BLaER1 treated with 17β-estradiol and CSF1 and Interleukin-3, amounts not matched to agents 10 nM and 100 nM (cell line): Measurements from ENCODE around the gene SRR.
A peak's percentile ranks its signal among the peaks of the same experiment; 100 is the strongest.

Experiments used
- H3K27ac ChIP-seq, 11 experiments: shearing (Covaris generic); formaldehyde crosslinking; 2 replicates each; pipeline ENCODE4 v1.8.1; 2022
- H3K27me3 ChIP-seq, 11 experiments: shearing (Covaris generic); formaldehyde crosslinking; 2 replicates each; pipeline ENCODE4 v1.8.1; 2022
- H3K36me3 ChIP-seq, 11 experiments: shearing (Covaris generic); formaldehyde crosslinking; 2 replicates each; pipeline ENCODE4 v1.8.1; 2022
- H3K4me1 ChIP-seq, 10 experiments: shearing (Covaris generic); formaldehyde crosslinking; 2 replicates each; pipeline ENCODE4 v1.8.1; 2022
- H3K4me2 ChIP-seq, 11 experiments: shearing (Covaris generic); formaldehyde crosslinking; 2 replicates each; pipeline ENCODE4 v1.8.1; 2022
- H3K4me3 ChIP-seq, 10 experiments: shearing (Covaris generic); formaldehyde crosslinking; 2 replicates each; pipeline ENCODE4 v1.8.1; 2022
- H3K9ac ChIP-seq, 11 experiments: shearing (Covaris generic); formaldehyde crosslinking; 2 replicates each; pipeline ENCODE4 v1.8.1; 2022
- H3K9me3 ChIP-seq, 11 experiments: shearing (Covaris generic); formaldehyde crosslinking; replicated peaks in 1 of 11; 2 replicates each; pipeline ENCODE4 v1.8.1; 2022
- H4K20me1 ChIP-seq, 11 experiments: shearing (Covaris generic); formaldehyde crosslinking; 2 replicates each; pipeline ENCODE4 v1.8.1; 2022
- Cebpa-rat ChIP-seq, 11 experiments: shearing (Covaris generic); IDR thresholded peaks; 2 replicates each; pipeline ENCODE4 v1.8.1; 2022

Gene SRR

GRCh38 chr17:2266045-2266864, 37.5 kb upstream of the SRR start:
- peak overlapping the region; percentile 36 to 71 (median 67); a peak in 21 of 22 replicates for H3K27ac ChIP-seq
- peak overlapping the region; percentile 79 to 92 (median 86) for H3K4me2 ChIP-seq
- H3K9me3 ChIP-seq: no peaks in the 10 kb centered on the region
- peaks cover 20 to 77% (median 39%) of the 10 kb centered on the region in 11 experiments; a peak in 18 of 22 replicates for H3K36me3 ChIP-seq
- no peak for TF ChIP-seq Cebpa-rat (IDR thresholded peaks at IDR 0.05)
- peak overlapping the region; percentile 46 to 73 (median 62) for H3K9ac ChIP-seq
- H3K27me3 ChIP-seq: no peaks in the 10 kb centered on the region
- H4K20me1 ChIP-seq: peaks cover 0 to 15% (median 0%) of the 10 kb centered on the region in 11 experiments; a peak in 7 of 22 replicates
- H3K4me1 ChIP-seq: peaks cover 50 to 92% (median 76%) of the 10 kb centered on the region in 10 experiments
- H3K4me3 ChIP-seq: peak overlapping the region in 7 of 10 experiments; percentile 19 to 43 (median 30); a peak in 12 of 20 replicates

GRCh38 chr17:2266865-2267228, 36.9 kb upstream of the SRR start:
- peaks cover 21 to 82% (median 44%) of the 10 kb centered on the region in 11 experiments; a peak in 20 of 22 replicates for H3K36me3 ChIP-seq
- H4K20me1 ChIP-seq: peaks cover 0 to 15% (median 0%) of the 10 kb centered on the region in 11 experiments; a peak in 7 of 22 replicates
- H3K27ac ChIP-seq: peak overlapping the region; percentile 36 to 71 (median 67); a peak in 21 of 22 replicates
- peak overlapping the region in 6 of 10 experiments; percentile 19 to 43 (median 30); a peak in 8 of 20 replicates for H3K4me3 ChIP-seq
- H3K9ac ChIP-seq: peak overlapping the region; percentile 46 to 73 (median 62); a peak in 21 of 22 replicates
- no peaks in the 10 kb centered on the region for H3K27me3 ChIP-seq
- H3K4me2 ChIP-seq: peak overlapping the region; percentile 79 to 92 (median 86)
- H3K9me3 ChIP-seq: no peaks in the 10 kb centered on the region
- peaks cover 50 to 86% (median 70%) of the 10 kb centered on the region in 10 experiments for H3K4me1 ChIP-seq
- no peak for TF ChIP-seq Cebpa-rat (IDR thresholded peaks at IDR 0.05)

- peak overlapping the region; percentile 79 to 92 (median 86) for H3K4me2 ChIP-seq
- H3K27ac ChIP-seq: peak overlapping the region in 6 of 11 experiments; percentile 61 to 71 (median 67); a peak in 9 of 22 replicates
- peaks cover 50 to 81% (median 65%) of the 10 kb centered on the region in 10 experiments for H3K4me1 ChIP-seq
- H3K36me3 ChIP-seq: peaks cover 26 to 82% (median 41%) of the 10 kb centered on the region in 11 experiments; a peak in 20 of 22 replicates
- peaks cover 0 to 15% (median 0%) of the 10 kb centered on the region in 11 experiments; a peak in 7 of 22 replicates for H4K20me1 ChIP-seq
- peak overlapping the region in 9 of 11 experiments; percentile 32 to 73 (median 63); a peak in 13 of 22 replicates for H3K9ac ChIP-seq
- H3K4me3 ChIP-seq: no peak overlapping the region
- H3K9me3 ChIP-seq: no peaks in the 10 kb centered on the region
- TF ChIP-seq Cebpa-rat (IDR thresholded peaks at IDR 0.05): no peak
- H3K27me3 ChIP-seq: no peaks in the 10 kb centered on the region
These were observed 36.4 kb upstream of the SRR start for GRCh38 chr17:2267354-2267753.

GRCh38 chr17:2271985-2272702, 31.6 kb upstream of the SRR start:
- Histone ChIP-seq H3K27me3 (no peaks in the 10 kb centered on the region), H4K20me1 (peaks cover 0 to 15% (median 4%) of the 10 kb centered on the region in 11 experiments; a peak in 7 of 22 replicates), H3K4me2 (no peak overlapping the region), H3K4me1 (peaks cover 7 to 33% (median 19%) of the 10 kb centered on the region in 10 experiments), H3K4me3 (no peak overlapping the region), H3K36me3 (peaks cover 61 to 95% (median 83%) of the 10 kb centered on the region in 11 experiments), H3K27ac (no peak overlapping the region), H3K9me3 (no peaks in the 10 kb centered on the region), H3K9ac (no peak overlapping the region)
- TF ChIP-seq Cebpa-rat (IDR thresholded peaks at IDR 0.05): no peak

GRCh38 chr17:2274414-2274813, 29.3 kb upstream of the SRR start:
- Histone ChIP-seq H3K9me3 (no peaks in the 10 kb centered on the region), H3K27ac (no peak overlapping the region), H3K36me3 (peaks cover 71 to 96% (median 82%) of the 10 kb centered on the region in 11 experiments), H3K9ac (no peak overlapping the region), H3K27me3 (no peaks in the 10 kb centered on the region), H3K4me2 (no peak overlapping the region), H3K4me3 (no peak overlapping the region), H3K4me1 (peaks cover 0 to 27% (median 14%) of the 10 kb centered on the region in 10 experiments; a peak in 16 of 20 replicates), H4K20me1 (peaks cover 0 to 34% (median 5%) of the 10 kb centered on the region in 11 experiments; a peak in 7 of 22 replicates)
- no peak for TF ChIP-seq Cebpa-rat (IDR thresholded peaks at IDR 0.05)

GRCh38 chr17:2275722-2276121, 28.0 kb upstream of the SRR start:
- Histone ChIP-seq H3K4me3 (no peak overlapping the region), H3K27ac (no peak overlapping the region), H3K4me1 (peaks cover 0 to 21% (median 11%) of the 10 kb centered on the region in 10 experiments; a peak in 16 of 20 replicates), H3K27me3 (no peaks in the 10 kb centered on the region), H4K20me1 (peaks cover 0 to 34% (median 0%) of the 10 kb centered on the region in 11 experiments; a peak in 5 of 22 replicates), H3K9ac (no peak overlapping the region), H3K9me3 (no peaks in the 10 kb centered on the region), H3K36me3 (peaks cover 71 to 96% (median 82%) of the 10 kb centered on the region in 11 experiments), H3K4me2 (no peak overlapping the region)
- TF ChIP-seq Cebpa-rat (IDR thresholded peaks at IDR 0.05): no peak

- peaks cover 78 to 97% (median 83%) of the 10 kb centered on the region in 11 experiments for H3K36me3 ChIP-seq
- no peaks in the 10 kb centered on the region for H3K9me3 ChIP-seq
- no peak for TF ChIP-seq Cebpa-rat (IDR thresholded peaks at IDR 0.05)
- peaks cover 8 to 21% (median 14%) of the 10 kb centered on the region in 10 experiments; a peak in 18 of 20 replicates for H3K4me1 ChIP-seq
- H3K4me3 ChIP-seq: no peak overlapping the region
- H3K27me3 ChIP-seq: no peaks in the 10 kb centered on the region
- peak overlapping the region in 8 of 11 experiments; percentile 40 to 66 (median 54); a peak in 16 of 22 replicates for H3K4me2 ChIP-seq
- no peak overlapping the region for H3K27ac ChIP-seq
- H3K9ac ChIP-seq: peak overlapping the region in 2 of 11 experiments; percentile 3 to 31; a peak in 1 of 22 replicates
- H4K20me1 ChIP-seq: peaks cover 0 to 36% (median 9%) of the 10 kb centered on the region in 11 experiments; a peak in 11 of 22 replicates
These were observed 26.1 kb upstream of the SRR start for GRCh38 chr17:2277429-2278170.

GRCh38 chr17:2279707-2280106, 24.0 kb upstream of the SRR start:
- no peaks in the 10 kb centered on the region for H3K27me3 ChIP-seq
- TF ChIP-seq Cebpa-rat (IDR thresholded peaks at IDR 0.05): no peak
- H3K27ac ChIP-seq: no peak overlapping the region
- no peak overlapping the region for H3K4me3 ChIP-seq
- H4K20me1 ChIP-seq: peaks cover 0 to 54% (median 14%) of the 10 kb centered on the region in 11 experiments; a peak in 15 of 22 replicates
- H3K9me3 ChIP-seq: no peaks in the 10 kb centered on the region
- H3K36me3 ChIP-seq: peaks cover 71 to 97% (median 83%) of the 10 kb centered on the region in 11 experiments
- H3K4me2 ChIP-seq: no peak overlapping the region; a peak in 1 of 22 replicates
- H3K4me1 ChIP-seq: peaks cover 17 to 23% (median 19%) of the 10 kb centered on the region in 10 experiments
- peak overlapping the region in 1 of 11 experiments; percentile 10; a peak in 1 of 22 replicates for H3K9ac ChIP-seq
